HL-60 (cell line): ENCODE results near the gene DCTN1.

Source experiments
- GABPA ChIP-seq: IDR thresholded peaks from 2 replicates; pipeline ENCODE4 v1.6.1; 2012; ENCODE audit warnings: low read depth
- TF ChIP-seq, protein P1 (sequence below): IDR thresholded peaks from 2 replicates; pipeline ENCODE4 v1.6.1; 2012; ENCODE audit warnings: low read depth; ENCODE audit not compliant: insufficient replicate concordance

DNA sequence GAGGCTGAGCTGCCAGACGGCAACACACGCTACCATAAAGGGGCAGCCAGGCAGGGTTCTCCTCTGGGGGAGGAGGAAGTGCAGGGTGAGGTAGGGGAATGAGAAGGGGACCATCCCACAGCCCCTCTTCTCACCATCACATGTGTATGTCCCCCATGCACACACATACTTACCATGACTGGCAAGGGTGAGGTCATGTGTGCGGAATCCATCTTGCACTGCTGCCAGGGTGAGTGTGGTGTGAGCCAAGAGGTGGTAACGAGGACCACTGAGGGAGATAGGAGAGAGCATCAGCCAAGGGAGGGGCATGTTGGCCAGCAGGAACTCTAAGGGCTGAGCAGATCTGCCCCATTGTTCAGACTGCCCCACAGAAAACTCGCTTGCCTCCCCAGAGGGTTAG, 48.6 kb upstream of the DCTN1 start:
- TF ChIP-seq GABPA = no peak
- TF ChIP-seq, protein P1, sequence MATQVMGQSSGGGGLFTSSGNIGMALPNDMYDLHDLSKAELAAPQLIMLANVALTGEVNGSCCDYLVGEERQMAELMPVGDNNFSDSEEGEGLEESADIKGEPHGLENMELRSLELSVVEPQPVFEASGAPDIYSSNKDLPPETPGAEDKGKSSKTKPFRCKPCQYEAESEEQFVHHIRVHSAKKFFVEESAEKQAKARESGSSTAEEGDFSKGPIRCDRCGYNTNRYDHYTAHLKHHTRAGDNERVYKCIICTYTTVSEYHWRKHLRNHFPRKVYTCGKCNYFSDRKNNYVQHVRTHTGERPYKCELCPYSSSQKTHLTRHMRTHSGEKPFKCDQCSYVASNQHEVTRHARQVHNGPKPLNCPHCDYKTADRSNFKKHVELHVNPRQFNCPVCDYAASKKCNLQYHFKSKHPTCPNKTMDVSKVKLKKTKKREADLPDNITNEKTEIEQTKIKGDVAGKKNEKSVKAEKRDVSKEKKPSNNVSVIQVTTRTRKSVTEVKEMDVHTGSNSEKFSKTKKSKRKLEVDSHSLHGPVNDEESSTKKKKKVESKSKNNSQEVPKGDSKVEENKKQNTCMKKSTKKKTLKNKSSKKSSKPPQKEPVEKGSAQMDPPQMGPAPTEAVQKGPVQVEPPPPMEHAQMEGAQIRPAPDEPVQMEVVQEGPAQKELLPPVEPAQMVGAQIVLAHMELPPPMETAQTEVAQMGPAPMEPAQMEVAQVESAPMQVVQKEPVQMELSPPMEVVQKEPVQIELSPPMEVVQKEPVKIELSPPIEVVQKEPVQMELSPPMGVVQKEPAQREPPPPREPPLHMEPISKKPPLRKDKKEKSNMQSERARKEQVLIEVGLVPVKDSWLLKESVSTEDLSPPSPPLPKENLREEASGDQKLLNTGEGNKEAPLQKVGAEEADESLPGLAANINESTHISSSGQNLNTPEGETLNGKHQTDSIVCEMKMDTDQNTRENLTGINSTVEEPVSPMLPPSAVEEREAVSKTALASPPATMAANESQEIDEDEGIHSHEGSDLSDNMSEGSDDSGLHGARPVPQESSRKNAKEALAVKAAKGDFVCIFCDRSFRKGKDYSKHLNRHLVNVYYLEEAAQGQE = no peak
